Measurements from ENCODE around the gene NPR3. TPM values are rescaled to one million over a fixed set of nuclear protein-coding genes. Genes with fewer than 3 reads are reported as not detected.

Gene NPR3
- total and polyA plus RNA-seq, 2 of the 8 experiments (the other 6 are each of a cell fraction or from before 2014, with no cell fraction given) = not detected

- peaks cover 23% of the 10 kb centered on the region for H3K23me2 ChIP-seq (ENCODE audit: low read depth, low read length)
- H3K4me1 ChIP-seq (replicated peaks in 1 of 4; ENCODE audit: control insufficient read depth in 3 of 4, insufficient read depth in 4 of 4, low read length in 3 of 4) = peaks cover 0 to 27% (median 12%) of the 10 kb centered on the region in 4 experiments; a peak in 5 of 7 replicates
- no peak overlapping the region for H3K23ac ChIP-seq (ENCODE audit: insufficient read length)
- no peak overlapping the region for H3K56ac ChIP-seq (replicated peaks; ENCODE audit: insufficient read length, low read depth, low read length)
- 2% methylated on average over 49 of the region's 49 CpGs; no CpG with 5 or more reads in 1 of the 2 experiments for WGBS, 2 experiments (ENCODE audit: extremely low coverage in 1 of 2, insufficient coverage in 1 of 2, insufficient read length in 1 of 2, insufficient replicate concordance in 2 of 2, low coverage in 1 of 2, low lambda C conversion rate in 2 of 2, missing lambda C conversion rate in 1 of 2)
- no peak overlapping the region for H3K14ac ChIP-seq (ENCODE audit: insufficient read length)
- no peak overlapping the region for H4K8ac ChIP-seq (ENCODE audit: extremely low read depth, insufficient read depth, low read length)
- no peak overlapping the region for H4K91ac ChIP-seq (replicated peaks; ENCODE audit: insufficient read length, low read length)
- FAIRE-seq (no peak), DNase-seq (ENCODE audit: low read depth in 1 of 2, low spot score in 2 of 2) (peak in 1 of 2 experiments; percentile 78)
- CTCF ChIA-PET (ENCODE audit: partially characterized antibody) = interaction anchor here (0.8 to 2.7 kb wide), 8 partner anchors 14 to 713 kb away, joined by 3 to 13 read pairs (median 4); no protein-coding TSS in a partner anchor
- H2AK5ac ChIP-seq (ENCODE audit: low read depth, low read length) = no peak overlapping the region
- H3K4me3 ChIP-seq (ENCODE audit: extremely low read depth in 1 of 4, insufficient read depth in 2 of 4, low read depth in 3 of 4, low read length in 4 of 4) = peak overlapping the region; percentile 13 to 62 (median 50)
- H3K79me1 ChIP-seq (ENCODE audit: low read depth, low read length) = no peaks in the 10 kb centered on the region
- H3K27ac ChIP-seq (ENCODE audit: low read depth, low read length) = no peak overlapping the region
- no peak overlapping the region for H2BK15ac ChIP-seq (ENCODE audit: low read length)
- no peak overlapping the region for H3K4ac ChIP-seq (replicated peaks; ENCODE audit: insufficient read length, low read depth, low read length)
- no peaks in the 10 kb centered on the region for H3K79me2 ChIP-seq (ENCODE audit: control insufficient read depth in 1 of 2, insufficient read depth in 2 of 2, low read length in 2 of 2)
- no peak overlapping the region for H2BK20ac ChIP-seq (ENCODE audit: low read length)
- no peak overlapping the region for H2BK120ac ChIP-seq (replicated peaks; ENCODE audit: low read depth, low read length)
- POLR2A ChIA-PET (ENCODE audit: partially characterized antibody) = no interaction called here
- no peak overlapping the region for H3K18ac ChIP-seq (ENCODE audit: extremely low read depth, low read length)
- no peak overlapping the region for H2BK12ac ChIP-seq (ENCODE audit: low read depth, low read length)
- H4K5ac ChIP-seq (ENCODE audit: insufficient read length, low read depth, low read length) = no peak overlapping the region
- no peaks in the 10 kb centered on the region for H3K9me3 ChIP-seq (ENCODE audit: insufficient read depth in 2 of 2, low read depth in 1 of 2, low read length in 1 of 2)
- no peak overlapping the region for H2BK5ac ChIP-seq (ENCODE audit: low read depth, low read length)
- peak overlapping the region; percentile 75 to 84 for H3K4me2 ChIP-seq (ENCODE audit: insufficient read depth in 1 of 2, low read depth in 2 of 2, low read length in 2 of 2)
- H4K20me1 ChIP-seq (replicated peaks in 1 of 2; ENCODE audit: control insufficient read depth in 1 of 2, insufficient read depth in 2 of 2, low read length in 2 of 2) = peaks cover 4 to 12% of the 10 kb centered on the region in 2 experiments
- H3K27me3 ChIP-seq (replicated peaks in 1 of 4; ENCODE audit: control insufficient read depth in 3 of 4, extremely low read depth in 1 of 4, insufficient read depth in 3 of 4, low read length in 3 of 4) = peaks cover 49 to 67% (median 63%) of the 10 kb centered on the region in 4 experiments
- peak overlapping the region; percentile 75 for H2AFZ ChIP-seq (ENCODE audit: low read length)
- H3K9ac ChIP-seq (replicated peaks in 1 of 4; ENCODE audit: extremely low read depth in 1 of 4, low read depth in 3 of 4, low read length in 3 of 4) = no peak overlapping the region
- peaks cover 0 to 5% (median 0%) of the 10 kb centered on the region in 4 experiments; a peak in 1 of 8 replicates for H3K36me3 ChIP-seq (ENCODE audit: control insufficient read depth in 2 of 4, insufficient read depth in 4 of 4, low read length in 3 of 4)
- no peak for TF ChIP-seq POU5F1 (IDR thresholded peaks at IDR 0.05; ENCODE audit: low read depth, low read length)
- TF ChIP-seq CHD2 (IDR thresholded peaks at IDR 0.05; ENCODE audit: low read length) = peak; percentile 65; the same call in 1 of the 2 replicates
- TF ChIP-seq TEAD4 (IDR thresholded peaks at IDR 0.05; ENCODE audit: low read depth, low read length) = no peak
- peak; percentile 56 to 69 (median 58) for TF ChIP-seq CTCF (IDR thresholded peaks at IDR 0.05; ENCODE audit: control extremely low read depth in 1 of 3, insufficient read depth in 1 of 3, low read depth in 1 of 3, low read length in 3 of 3)
- TF ChIP-seq SIX5 (IDR thresholded peaks at IDR 0.05; ENCODE audit: low read depth, low read length) = no peak
- TF ChIP-seq KDM4A (IDR thresholded peaks at IDR 0.05; ENCODE audit: low read depth, low read length, severe bottlenecking) = peak; percentile 80
- 0 out of 2 replicates have a peak, but pooled peaks have one; percentile 23 for TF ChIP-seq E2F6 (IDR thresholded peaks at IDR 0.05)
These were observed 1.2 kb upstream of the NPR3 start for GRCh38 chr5:32709750-32710549.

Data from H1 (cell line).